ENCODE data around the gene EFCAB14. TPM values are rescaled to one million over a fixed set of nuclear protein-coding genes. Genes with fewer than 3 reads are reported as not detected.

The EFCAB14 gene
- total and polyA plus RNA-seq, 2 of the 8 experiments (the other 6 are each of a cell fraction or from before 2014, with no cell fraction given) = 19.4 to 40.4 TPM

DNA sequence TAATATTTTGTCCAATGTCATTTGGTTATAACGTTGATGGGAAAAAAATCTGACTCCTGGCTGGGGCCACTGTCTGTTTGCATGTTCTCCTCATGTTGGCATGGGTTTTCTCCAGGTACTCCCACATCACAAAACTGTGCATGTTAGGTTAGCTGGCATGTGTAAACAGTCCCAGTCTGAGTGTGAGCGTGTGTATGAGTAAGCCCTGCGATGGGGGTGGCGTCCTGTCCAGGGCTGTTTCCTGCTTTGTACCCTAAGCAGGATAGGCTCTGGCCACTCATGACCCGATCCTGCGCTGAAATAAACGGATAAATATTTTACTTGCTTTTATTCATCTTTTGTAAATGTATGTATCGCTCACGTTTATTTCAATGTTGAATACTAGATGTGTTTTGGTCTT, 13.5 kb downstream of the EFCAB14 start (continued):
- TF ChIP-seq, protein P1, sequence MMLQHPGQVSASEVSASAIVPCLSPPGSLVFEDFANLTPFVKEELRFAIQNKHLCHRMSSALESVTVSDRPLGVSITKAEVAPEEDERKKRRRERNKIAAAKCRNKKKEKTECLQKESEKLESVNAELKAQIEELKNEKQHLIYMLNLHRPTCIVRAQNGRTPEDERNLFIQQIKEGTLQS (IDR thresholded peaks at IDR 0.05; ENCODE audit: insufficient read depth, low read depth, low read length) = no peak
